GM21526 (cell line): ENCODE data around the gene FGFR3.

Source experiments
- ATAC-seq: cut with Tn5 transposase; IDR thresholded peaks from one replicate; pipeline ENCODE4 v1.9.1; 2021; ENCODE audit warnings: moderate library complexity; ENCODE audit not compliant: unreplicated experiment, low FRiP score

FGFR3 gene

GRCh38 chr4:1792832-1793495 lies at the start of gene FGFR3:
TSS of gene FGFR3 (plus strand) at chr4:1793293. CDS start at chr4:1793935, 642 bp downstream.
- peak; percentile 45 for ATAC-seq

- no peak for ATAC-seq
Observed at GRCh38 chr4:1743551-1743950, 49.5 kb upstream of the FGFR3 start.

GRCh38 chr4:1743975-1744374 lies 49.1 kb upstream of the FGFR3 start:
- ATAC-seq: no peak

GRCh38 chr4:1744552-1744951 lies 48.5 kb upstream of the FGFR3 start:
- no peak for ATAC-seq

GRCh38 chr4:1745165-1745564 lies 47.9 kb upstream of the FGFR3 start:
- ATAC-seq: no peak

- no peak for ATAC-seq
Observed at GRCh38 chr4:1745697-1746096, 47.4 kb upstream of the FGFR3 start.

- no peak for ATAC-seq
Observed at GRCh38 chr4:1746265-1746691, 46.8 kb upstream of the FGFR3 start.

GRCh38 chr4:1746919-1747602 lies 46.0 kb upstream of the FGFR3 start:
- ATAC-seq: no peak

GRCh38 chr4:1747603-1747967 lies 45.5 kb upstream of the FGFR3 start:
- ATAC-seq: no peak

GRCh38 chr4:1748465-1748995 lies 44.6 kb upstream of the FGFR3 start:
- ATAC-seq: no peak

- ATAC-seq: no peak
Observed at GRCh38 chr4:1749370-1749769, 43.7 kb upstream of the FGFR3 start.

- no peak for ATAC-seq
Observed at GRCh38 chr4:1749826-1750225, 43.3 kb upstream of the FGFR3 start.

GRCh38 chr4:1750381-1751154 lies 42.5 kb upstream of the FGFR3 start:
- no peak for ATAC-seq

GRCh38 chr4:1751155-1751918 lies 41.8 kb upstream of the FGFR3 start:
- no peak for ATAC-seq

- no peak for ATAC-seq
Observed at GRCh38 chr4:1751919-1752283, 41.2 kb upstream of the FGFR3 start.

- ATAC-seq: no peak
Observed at GRCh38 chr4:1752284-1753041, 40.6 kb upstream of the FGFR3 start.

GRCh38 chr4:1753294-1753696 lies 39.8 kb upstream of the FGFR3 start:
- no peak for ATAC-seq

GRCh38 chr4:1753697-1754311 lies 39.3 kb upstream of the FGFR3 start:
- no peak for ATAC-seq

GRCh38 chr4:1754336-1754735 lies 38.8 kb upstream of the FGFR3 start:
- no peak for ATAC-seq
